GM20431 (cell line): Measurements from ENCODE around the gene TIAM2.
"Not testable (repeated sequence)": the region's sequence is repeated elsewhere in the genome, so short reads cannot be mapped to it uniquely, and the experiment has no call there.

ENCODE experiments used
- in situ Hi-C: fragments of 300-500 bp; cut with MseI, MboI; formaldehyde crosslinking; loops from one replicate; pipeline ENCODE4 v1.15.0; 2020; ENCODE audit warnings: low sequenced_read_pairs; ENCODE audit not compliant: unreplicated experiment

The TIAM2 gene

DNA sequence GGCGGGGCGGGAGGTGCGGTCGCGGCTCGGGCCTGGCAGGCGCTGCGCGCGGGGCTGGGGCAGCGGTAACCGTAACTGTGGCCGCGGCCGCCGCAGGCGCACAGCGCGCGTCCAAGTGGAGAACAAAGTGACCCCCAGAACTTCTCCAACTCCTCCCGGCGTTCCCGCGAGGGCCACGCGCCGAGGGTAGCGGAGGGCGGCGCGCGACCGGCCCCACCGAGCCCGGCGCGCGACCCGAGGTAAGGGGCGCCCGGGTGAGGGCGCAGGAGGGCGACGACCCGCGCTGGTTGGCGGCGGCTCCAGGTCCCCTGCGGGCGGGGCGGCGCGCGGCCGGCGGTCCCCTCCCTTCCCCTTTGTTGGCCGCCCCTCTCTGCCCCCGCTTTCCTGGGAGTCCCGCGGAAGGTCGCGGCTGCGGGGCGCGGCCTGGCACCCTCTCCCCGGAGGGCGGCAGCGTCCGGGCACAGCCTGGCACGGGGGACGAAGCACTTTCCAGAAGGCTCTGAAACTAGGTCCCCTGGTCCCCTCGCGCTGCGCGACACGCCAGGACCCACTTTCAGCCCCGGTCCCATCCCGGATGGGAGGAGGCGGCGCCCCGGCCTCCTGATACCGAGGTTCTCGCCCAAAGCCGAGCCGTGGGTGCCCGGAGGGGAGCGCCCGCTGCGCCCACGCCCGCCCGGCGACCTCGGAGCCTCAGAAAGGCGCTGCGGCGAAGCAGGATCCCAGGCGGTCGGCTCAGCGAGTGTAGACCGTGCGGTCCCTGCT, at the start of gene TIAM2:
TIAM2 (plus strand) TSS at position 62 of the 762 bp plus-strand sequence. CDS start 133,909 bp downstream, outside the sequence.
- in situ Hi-C loops: no loop called here

DNA sequence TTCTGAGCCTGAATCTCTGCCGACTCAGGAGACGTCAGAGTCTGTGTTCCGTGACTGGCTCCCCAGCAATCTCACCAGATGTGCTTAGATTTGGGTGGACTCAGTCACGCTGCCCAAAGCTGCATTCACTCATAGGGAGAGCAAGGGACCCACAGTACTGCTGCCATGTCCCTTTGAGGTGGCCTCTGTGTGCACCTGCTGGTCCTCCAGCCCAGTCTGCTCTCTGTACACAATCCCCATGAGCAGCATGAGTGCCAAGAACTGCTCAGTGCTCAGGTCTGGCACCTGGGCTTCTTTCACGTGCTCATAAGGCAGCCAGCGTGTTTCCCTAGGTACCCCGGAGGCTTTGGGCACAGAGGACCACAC, 44.2 kb upstream of the TIAM2 start:
- in situ Hi-C loops: no loop called here

DNA sequence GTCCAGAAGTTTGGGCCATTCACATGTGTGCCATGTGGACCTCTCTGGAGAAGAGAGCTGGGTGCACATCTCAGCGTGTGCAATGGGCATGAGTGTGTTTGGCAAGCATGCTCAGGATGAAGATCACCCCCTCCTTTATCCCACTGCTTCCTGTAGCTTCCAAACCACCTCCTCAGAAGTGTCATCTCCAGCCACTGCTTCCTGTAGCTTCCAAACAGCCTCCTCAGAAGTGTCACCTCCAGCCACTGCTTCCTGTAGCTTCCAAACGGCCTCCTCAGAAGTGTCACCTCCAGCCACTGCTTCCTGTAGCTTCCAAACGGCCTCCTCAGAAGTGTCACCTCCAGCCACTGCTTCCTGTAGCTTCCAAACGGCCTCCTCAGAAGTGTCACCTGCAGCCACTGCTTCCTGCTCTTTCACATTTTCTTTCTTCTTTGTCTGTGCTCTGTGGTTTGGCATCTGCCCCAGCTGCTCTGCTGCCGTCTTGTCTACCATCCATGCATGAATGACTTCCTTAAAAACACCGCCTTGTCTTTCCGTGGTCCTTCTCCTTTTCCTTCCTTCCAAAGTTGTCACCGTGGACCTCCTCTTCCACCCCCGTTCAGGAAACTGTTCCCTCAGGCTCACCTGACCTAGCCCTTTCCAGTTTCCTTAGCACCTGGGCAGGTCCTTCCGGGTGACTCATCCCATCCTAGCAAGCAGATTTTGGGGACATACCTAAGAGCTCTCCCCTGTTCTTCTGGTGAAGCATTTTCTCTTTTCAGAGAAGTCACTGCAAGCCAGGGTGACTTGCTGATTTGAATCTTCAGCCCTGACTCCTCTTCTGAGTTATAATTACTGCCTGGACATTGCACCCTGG, 43.5 kb upstream of the TIAM2 start:
- in situ Hi-C loops: no loop called here

DNA sequence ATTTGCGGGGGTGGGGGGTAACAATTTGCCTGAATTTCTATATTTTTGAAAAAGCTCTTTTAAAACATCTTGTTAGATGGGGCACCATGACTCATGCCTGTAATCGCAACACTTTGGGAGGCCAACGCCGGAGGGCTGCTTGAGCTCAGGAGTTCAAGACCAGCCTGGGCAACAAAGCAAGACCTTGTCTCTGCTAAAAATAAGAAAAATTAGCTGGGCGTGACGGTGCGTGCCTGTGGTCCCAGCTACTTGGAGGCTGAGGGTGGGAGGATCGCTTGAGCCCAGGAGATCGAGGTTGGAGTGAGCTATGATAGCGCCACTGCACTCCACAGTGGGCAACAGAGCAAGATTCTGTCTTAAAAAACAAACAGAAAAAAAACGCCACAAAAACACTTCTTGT, 41.5 kb upstream of the TIAM2 start:
- in situ Hi-C loops: no loop called here

DNA sequence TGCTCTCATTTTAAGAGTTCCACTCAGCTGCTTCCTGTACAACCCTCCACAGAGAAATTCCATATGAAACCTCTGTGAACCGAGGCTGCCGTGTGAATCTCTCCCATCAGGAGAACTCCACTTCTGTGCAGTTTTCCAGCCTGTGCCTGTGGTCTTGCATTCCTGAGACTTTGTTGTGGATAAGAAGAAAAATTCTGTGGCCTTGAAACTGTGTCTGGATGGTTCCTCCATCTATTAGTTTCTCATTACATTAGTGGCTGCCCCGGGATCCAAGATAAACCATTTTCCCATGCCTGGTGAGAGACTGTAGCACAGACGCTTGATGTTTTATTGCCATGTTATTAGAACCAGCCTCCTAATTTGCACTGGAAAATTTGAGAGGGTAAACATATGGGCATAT, 40.8 kb upstream of the TIAM2 start:
- in situ Hi-C loops: no loop called here

DNA sequence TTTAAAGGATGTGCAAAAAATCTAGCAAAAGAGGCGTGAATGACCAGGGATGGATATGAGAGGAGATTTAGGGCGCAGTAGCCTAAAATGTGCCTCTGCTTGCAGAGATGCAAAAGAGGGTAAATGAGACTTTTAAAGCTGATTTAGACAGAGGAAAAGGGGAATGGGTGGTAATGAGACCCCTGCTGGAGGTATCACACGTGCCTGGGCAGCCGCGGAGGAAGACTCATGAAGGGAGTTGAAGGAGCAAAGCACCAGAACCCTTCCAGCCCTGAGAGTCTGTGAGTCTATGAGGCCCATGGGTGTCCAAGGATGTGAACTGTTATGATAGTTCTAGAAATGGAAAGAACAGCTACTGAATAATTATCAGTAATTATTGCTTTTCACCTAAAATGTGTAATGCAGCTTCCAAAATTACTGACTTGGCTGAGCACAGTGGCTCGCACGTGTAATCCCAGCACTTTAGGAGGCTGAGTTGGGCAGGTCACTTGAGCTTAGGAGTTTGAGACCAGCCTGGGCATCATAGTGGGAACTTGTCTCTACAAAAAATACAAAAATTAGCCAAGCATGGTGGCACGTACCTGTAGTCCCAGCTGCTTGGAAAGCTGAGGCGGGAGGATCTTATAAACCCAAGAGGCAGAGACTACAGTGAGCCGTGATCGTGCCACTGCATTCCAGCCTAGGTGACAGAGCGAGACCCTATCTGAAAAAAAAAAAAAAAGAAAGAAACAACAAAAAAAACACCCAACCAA, 38.2 kb upstream of the TIAM2 start:
- in situ Hi-C loops: no loop called here

DNA sequence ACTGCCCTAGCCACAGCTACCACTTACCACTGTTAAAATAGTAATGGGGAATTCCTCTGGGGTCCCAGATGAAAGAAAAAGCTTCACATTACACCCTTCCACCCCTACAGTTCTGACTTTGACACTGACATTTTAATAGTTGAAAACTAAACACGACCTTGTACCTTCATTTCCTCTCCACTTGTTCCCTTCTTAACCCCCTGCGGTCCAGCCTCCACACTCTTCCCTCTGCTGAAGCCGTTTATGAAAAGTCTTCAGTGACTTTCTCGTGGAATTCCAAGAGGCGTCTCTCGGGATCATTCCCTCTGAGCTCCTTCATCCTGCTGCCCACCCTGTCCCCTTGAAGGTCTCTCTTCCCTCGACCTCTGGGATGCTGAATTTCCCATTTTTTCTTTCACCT, 36.6 kb upstream of the TIAM2 start:
- in situ Hi-C loops: no loop called here

DNA sequence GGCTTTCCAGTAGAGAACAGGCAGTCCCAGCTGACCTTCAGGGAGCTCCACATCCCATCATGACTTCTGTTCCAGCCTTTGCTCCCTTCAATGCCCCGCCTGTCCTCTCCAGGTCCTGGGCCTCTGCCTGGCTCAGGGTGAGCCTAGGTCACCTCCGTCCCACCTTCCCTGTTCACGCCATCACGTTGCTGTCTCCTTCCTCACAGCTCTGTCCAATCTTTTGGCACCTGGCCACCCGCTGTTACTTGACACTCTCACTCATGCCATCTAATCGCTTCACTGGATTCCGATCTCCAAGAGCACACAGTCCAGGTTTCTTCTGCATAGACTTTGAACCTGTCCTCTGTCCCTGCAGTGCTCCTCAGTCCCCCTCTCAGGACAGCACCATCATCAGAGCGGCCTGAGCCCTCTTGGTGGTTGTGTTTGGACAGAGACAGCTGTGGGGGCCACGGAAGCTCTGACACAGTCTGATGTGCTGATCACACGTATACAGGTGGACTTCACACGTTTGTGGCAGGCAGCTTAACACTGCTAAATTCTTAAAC, 34.7 kb upstream of the TIAM2 start:
- in situ Hi-C loops: no loop called here

DNA sequence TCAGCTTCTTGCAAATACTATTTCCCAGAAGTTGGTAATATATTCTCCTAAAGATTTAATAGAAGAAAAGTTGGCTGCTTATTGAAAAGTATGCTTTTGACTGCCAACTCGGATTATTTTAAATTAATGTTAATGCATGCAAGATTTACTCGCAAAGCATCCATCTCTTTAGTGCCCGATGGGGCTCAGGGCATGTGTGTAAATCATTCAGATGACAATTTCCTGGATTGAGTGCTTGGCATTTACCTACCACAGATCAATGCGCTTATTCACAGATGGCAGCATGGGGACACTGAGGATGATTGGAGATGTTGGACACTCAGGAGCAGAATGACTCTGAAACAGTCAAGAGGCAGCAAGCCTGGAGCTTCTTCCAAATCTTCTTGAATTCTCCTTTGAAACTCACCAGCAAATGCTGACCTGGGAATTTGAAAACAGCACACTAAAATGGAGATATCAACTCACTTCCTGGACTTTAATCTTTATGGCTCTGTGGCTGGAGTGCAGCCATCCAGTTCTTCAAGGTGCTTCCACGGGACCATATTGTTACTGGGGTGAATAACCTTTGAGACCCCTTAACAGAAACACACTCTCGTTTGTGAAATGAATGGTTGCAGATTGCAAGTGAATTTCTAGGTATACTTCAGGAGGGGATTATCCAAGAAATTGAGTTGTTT, 34.1 kb upstream of the TIAM2 start:
- in situ Hi-C loops: no loop called here

DNA sequence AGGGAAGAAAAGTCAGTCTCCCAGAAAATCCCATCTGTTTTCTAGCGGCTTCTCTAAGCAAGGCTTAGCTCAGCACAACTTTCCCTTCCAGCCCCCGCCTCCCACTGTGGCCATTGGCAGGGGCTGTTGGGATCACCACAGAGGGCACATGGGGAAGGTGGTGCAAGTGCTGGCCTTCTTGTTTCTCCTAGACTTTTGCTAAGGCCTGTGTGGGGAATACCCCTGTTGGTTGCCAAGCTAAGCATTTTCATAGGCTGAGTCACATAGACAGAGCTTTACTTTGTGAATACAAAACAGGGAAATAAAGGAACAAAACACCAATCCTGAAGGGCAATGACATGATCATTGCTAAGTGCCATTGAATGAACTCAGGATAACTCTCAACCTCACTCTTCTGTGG, 32.4 kb upstream of the TIAM2 start:
- in situ Hi-C loops: no loop called here

DNA sequence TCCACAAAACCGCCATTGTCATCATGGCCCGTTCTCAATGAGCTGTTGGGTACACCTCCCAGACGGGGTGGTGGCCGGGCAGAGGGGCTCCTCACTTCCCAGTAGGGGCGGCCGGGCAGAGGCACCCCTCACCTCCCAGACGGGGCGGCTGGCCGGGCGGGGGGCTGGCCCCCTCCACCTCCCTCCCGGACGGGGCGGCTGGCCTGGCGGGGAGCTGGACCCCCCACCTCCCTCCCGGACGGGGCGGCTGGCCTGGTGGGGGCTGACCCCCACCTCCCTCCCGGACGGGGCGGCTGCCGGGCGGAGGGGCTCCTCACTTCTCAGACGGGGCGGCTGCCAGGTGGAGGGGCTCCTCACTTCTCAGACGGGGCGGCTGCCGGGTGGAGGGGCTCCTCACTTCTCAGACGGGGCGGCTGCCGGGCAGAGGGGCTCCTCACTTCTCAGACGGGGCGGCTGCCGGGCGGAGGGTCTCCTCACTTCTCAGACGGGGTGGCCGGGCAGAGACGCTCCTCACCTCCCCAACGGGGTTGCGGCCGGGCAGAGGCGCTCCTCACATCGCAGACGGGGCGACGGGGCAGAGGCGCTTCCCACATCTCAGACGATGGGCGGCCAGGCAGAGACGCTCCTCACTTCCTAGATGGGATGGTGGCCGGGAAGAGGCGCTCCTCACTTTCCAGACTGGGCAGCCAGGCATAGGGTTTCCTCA, 28.9 kb upstream of the TIAM2 start:
- in situ Hi-C loops: not testable (repeated sequence)

DNA sequence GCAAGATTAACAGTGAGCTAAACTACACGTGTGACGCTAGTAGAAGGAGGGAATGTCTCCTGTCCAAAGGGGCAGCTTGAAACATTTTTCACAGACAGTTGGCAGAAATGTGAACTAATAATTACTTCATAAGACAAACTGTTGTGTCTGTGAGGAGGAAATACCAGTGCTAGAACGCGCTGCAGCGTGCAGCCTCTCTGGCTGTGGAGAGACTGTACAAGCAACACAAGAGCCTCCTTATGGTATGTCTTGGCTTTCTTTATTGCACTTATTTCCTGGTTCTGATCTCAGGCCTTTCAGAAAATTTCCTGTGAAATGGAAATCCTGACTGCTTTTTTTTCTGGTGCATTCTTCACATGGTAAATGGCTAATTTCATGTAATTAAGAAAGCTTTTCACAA, 25.3 kb upstream of the TIAM2 start:
- in situ Hi-C loops: no loop called here

DNA sequence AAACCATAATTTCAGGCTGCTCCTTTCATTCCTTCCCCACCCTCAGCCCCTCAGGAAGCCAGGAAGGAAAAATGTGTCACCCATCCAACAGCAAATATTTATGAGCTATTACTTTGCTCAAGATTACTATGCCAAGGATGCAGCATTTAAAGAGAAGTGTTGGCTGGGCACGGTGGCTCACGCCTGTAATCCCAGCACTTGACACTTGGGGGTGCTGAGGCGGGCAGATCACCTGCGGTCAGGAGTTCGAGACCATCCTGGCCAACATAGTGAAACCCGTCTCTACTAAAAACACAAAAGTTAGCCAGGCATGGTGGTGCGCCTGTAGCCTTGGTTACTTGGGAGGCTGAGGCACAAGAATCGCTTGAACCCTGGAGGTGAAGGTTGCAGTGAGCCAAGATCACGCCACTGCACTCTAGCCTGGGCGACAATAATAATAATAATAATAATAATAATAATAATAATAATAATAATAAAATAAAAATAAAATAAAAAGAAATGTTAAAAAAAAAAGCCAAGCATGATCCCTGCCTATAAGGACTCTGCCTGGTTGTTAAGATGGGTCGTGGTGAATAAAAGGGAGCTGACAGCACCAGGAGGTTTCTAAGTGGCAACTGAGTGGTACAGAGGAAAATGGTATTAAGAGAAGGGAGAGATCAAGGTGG, 20.5 kb upstream of the TIAM2 start:
- in situ Hi-C loops: no loop called here

DNA sequence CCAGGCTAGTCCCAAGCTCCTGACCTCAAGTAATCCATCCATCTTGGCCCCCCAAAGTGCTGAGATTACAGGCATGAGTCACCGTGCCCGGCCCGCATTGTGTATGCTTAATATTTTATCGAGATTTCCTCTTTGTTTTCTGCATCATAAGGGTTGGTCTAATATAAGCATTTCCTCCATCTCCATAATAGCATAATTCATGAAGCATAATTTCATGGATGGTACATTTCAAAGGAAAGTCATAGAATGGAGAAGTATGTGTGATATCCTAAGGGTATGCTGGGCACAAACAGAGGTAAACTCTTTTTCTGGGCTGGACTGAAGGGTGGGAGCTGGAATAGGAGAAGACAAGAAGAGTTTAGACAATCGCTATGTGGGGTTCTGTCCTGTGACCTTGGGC, 17.5 kb upstream of the TIAM2 start:
- in situ Hi-C loops: no loop called here

DNA sequence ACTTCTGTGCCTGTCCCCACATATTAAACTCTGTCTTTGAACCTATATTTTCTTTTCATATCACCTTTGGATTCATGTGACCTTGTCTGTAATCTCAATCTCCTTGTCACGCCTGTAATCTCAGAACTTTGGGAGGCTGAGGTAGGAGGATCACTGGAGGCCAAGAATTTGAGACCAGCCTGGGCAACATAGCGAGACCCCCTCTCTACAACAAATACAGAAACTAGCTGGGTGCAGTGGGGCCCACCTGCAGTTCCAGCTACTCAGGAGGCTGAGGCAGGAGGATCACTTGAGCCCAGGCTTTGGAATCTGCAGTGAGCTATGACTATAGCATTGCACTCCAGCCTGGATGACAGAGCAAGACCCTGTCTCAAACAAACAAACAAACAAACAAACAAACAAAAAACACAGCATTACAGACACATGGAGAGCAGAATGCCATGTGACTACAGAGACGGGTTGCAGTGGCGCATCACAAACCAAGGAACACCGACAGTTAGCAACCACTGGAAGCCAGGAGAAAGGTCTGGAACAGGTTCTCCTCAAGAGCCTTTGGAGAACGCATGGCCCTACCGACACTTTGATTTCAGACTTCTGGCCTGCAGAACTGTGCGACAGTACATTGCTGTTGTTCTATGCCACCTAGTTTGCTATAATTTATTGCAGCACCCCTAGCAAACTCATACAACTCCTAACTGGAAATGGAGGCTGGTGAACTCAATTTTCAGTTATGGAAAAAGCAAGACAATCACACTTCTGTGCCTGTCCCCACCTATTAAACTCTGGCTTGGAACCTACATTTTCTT, 14.6 kb upstream of the TIAM2 start:
- in situ Hi-C loops: no loop called here

DNA sequence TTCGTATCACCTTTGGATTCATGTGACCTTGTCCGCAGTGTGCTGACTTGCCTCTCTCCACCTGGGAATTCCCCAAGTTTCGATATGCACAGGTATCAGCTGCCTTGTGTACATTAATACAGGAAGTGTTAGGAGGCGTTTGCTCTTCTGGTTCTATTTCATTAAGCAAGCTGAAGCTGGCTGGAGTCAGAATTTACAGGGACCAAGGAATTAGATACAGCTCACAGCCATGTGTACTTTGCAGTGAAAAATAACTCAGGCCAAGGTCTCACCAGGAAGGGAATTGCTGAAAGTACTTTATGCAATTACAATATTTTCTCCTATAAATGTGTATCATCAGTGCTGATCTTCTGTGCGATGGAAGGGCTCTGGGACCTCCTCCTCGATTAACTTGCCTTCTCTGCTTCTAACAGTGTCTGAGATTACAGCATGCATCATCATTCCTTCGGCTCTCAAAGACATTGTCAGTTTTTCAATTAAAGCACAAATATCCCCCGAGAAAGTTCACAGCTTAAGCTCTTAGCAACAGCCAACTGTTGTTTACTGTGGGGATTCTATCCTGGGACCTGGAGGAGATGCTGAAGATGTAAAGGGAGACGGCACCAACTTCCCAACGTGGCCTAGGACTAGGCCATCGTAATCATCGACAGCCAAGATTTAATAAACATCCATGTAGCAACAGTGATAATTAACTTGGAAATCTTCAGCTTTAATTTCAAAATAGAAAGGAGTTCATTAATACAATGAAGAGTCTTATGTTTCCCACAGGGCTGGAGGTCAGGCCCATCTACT, 13.8 kb upstream of the TIAM2 start:
- in situ Hi-C loops: no loop called here

DNA sequence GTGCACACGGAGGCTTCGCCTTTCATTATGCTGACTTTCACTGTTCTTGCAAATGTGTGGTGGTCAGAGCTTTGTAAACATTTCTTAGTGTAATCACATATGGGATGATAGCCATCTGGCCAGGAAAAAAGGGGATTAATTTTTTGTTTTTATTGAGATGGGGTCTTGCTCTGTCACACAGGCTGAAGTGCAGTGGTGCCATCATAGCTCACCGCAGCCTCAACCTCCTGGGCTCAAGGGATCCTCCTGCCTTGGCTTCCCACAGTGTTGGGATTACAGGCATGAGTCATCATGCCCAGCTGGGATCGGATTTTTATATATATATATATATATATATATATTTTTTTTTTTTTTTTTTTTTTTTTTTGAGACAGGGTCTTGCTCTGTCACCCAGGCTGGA, 11.0 kb upstream of the TIAM2 start:
- in situ Hi-C loops: no loop called here
